ENCODE results near the gene PNLIPRP1. TPM values are rescaled to one million over a fixed set of nuclear protein-coding genes. Genes with fewer than 3 reads are reported as not detected.

The PNLIPRP1 gene
- total RNA-seq, 1 donor from 2014 or later, result not detected

GRCh38 chr10:116565534-116565933, 25.2 kb upstream of the PNLIPRP1 start:
- no peaks in the 10 kb centered on the region for H3K27me3 Mint-ChIP-seq (ENCODE audit: unreplicated experiment)
- TF ChIP-seq CTCF (IDR thresholded peaks at IDR 0.05; ENCODE audit: unreplicated experiment), result no peak
- H3K4me1 Mint-ChIP-seq (ENCODE audit: unreplicated experiment), result no peaks in the 10 kb centered on the region
- DNase-seq (ENCODE audit: low spot score), result no peak
- no peak overlapping the region for H3K27ac Mint-ChIP-seq (ENCODE audit: unreplicated experiment)
- no peaks in the 10 kb centered on the region for H3K9me3 Mint-ChIP-seq (ENCODE audit: unreplicated experiment)
- H3K36me3 Mint-ChIP-seq (ENCODE audit: low read depth, unreplicated experiment), result no peaks in the 10 kb centered on the region
- no peak overlapping the region for H3K4me3 Mint-ChIP-seq (ENCODE audit: unreplicated experiment)

- Mint-ChIP-seq H3K36me3 (ENCODE audit: low read depth, unreplicated experiment) (no peaks in the 10 kb centered on the region), H3K9me3 (ENCODE audit: unreplicated experiment) (no peaks in the 10 kb centered on the region), H3K4me1 (ENCODE audit: unreplicated experiment) (no peaks in the 10 kb centered on the region), H3K4me3 (ENCODE audit: unreplicated experiment) (no peak overlapping the region), H3K27me3 (ENCODE audit: unreplicated experiment) (no peaks in the 10 kb centered on the region), H3K27ac (ENCODE audit: unreplicated experiment) (no peak overlapping the region)
- no peak for DNase-seq (ENCODE audit: low spot score)
- no peak for TF ChIP-seq CTCF (IDR thresholded peaks at IDR 0.05; ENCODE audit: unreplicated experiment)
Measured at GRCh38 chr10:116566932-116567331, 23.8 kb upstream of the PNLIPRP1 start.

DNA sequence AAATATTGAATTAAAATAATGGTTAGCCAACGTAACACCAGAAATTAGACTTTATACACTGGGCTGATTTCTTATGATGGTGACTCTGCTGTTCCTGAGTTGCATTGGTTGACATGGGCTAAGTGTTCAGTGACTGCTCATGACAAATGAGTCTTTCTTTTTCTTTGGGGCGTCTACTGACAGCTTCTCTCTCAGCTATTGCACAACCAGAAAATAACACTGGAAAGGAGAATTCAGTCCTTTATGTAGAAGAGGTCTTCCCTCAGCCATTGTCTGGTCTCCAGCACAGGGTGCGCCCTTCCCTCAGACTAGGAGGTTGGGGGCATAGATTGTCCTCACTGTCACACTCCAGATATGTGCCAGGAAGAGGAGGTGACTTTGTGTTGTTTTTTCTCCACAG, 23.4 kb upstream of the PNLIPRP1 start:
- Mint-ChIP-seq H3K27ac (ENCODE audit: unreplicated experiment) (no peak overlapping the region), H3K36me3 (ENCODE audit: low read depth, unreplicated experiment) (no peaks in the 10 kb centered on the region), H3K4me1 (ENCODE audit: unreplicated experiment) (no peaks in the 10 kb centered on the region), H3K4me3 (ENCODE audit: unreplicated experiment) (no peak overlapping the region), H3K27me3 (ENCODE audit: unreplicated experiment) (no peaks in the 10 kb centered on the region), H3K9me3 (ENCODE audit: unreplicated experiment) (no peaks in the 10 kb centered on the region)
- no peak for DNase-seq (ENCODE audit: low spot score)
- TF ChIP-seq CTCF (IDR thresholded peaks at IDR 0.05; ENCODE audit: unreplicated experiment), result no peak

DNA sequence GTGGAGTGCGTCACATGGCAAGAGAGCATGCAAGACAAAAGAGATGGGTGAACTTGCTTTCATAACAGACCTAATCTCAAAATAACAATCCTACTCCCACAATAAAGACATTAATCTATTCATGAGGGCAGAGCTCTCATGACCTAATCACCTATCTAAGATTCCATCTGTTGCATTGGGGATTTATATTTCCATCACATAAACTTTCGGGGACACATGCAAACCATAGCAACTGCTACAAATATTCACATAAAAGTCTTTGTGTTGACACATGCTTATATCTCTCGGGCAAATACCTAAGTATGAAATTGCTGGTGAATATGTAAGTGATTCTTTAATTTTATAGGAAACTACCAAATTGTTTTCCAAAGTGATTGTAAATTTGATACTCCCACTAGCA, 16.0 kb upstream of the PNLIPRP1 start:
- H3K4me1 Mint-ChIP-seq (ENCODE audit: unreplicated experiment), result no peaks in the 10 kb centered on the region
- no peak overlapping the region for H3K4me3 Mint-ChIP-seq (ENCODE audit: unreplicated experiment)
- no peak overlapping the region for H3K27ac Mint-ChIP-seq (ENCODE audit: unreplicated experiment)
- no peaks in the 10 kb centered on the region for H3K9me3 Mint-ChIP-seq (ENCODE audit: unreplicated experiment)
- no peaks in the 10 kb centered on the region for H3K36me3 Mint-ChIP-seq (ENCODE audit: low read depth, unreplicated experiment)
- no peaks in the 10 kb centered on the region for H3K27me3 Mint-ChIP-seq (ENCODE audit: unreplicated experiment)
- no peak for DNase-seq (ENCODE audit: low spot score)
- no peak for TF ChIP-seq CTCF (IDR thresholded peaks at IDR 0.05; ENCODE audit: unreplicated experiment)

GRCh38 chr10:116587878-116588591, 2.7 kb upstream of the PNLIPRP1 start:
- Mint-ChIP-seq H3K27ac (ENCODE audit: unreplicated experiment) (no peak overlapping the region), H3K9me3 (ENCODE audit: unreplicated experiment) (no peaks in the 10 kb centered on the region), H3K27me3 (ENCODE audit: unreplicated experiment) (peaks cover 6% of the 10 kb centered on the region), H3K4me3 (ENCODE audit: unreplicated experiment) (no peak overlapping the region), H3K36me3 (ENCODE audit: low read depth, unreplicated experiment) (no peaks in the 10 kb centered on the region), H3K4me1 (ENCODE audit: unreplicated experiment) (no peaks in the 10 kb centered on the region)
- TF ChIP-seq CTCF (IDR thresholded peaks at IDR 0.05; ENCODE audit: unreplicated experiment), result no peak
- DNase-seq (ENCODE audit: low spot score), result no peak

Measured in endothelial cell (in vitro differentiated cells).